Testis (tissue), 3 donors: ENCODE results near the gene SLC16A8. TPM values are rescaled to one million over a fixed set of nuclear protein-coding genes. Genes with fewer than 3 reads are reported as not detected.

Experiments used
- DNase-seq: peaks from one replicate; pipeline ENCODE4 v3.0.0-alpha.2; 2019
- H3K27ac ChIP-seq, 2 donors: fragments of 200-600 bp; sonication (generic); one replicate each; pipeline ENCODE4 v1.5.1; 2019
- H3K27me3 ChIP-seq: fragments of 200-600 bp; sonication (generic); one replicate; pipeline ENCODE4 v1.5.1; 2019
- H3K36me3 ChIP-seq: fragments of 200-600 bp; sonication (generic); one replicate; pipeline ENCODE4 v1.5.1; 2017; ENCODE audit warnings: low read depth; ENCODE audit errors: missing control alignments
- H3K4me1 ChIP-seq: fragments of 200-600 bp; sonication (generic); one replicate; pipeline ENCODE4 v1.5.1; 2019
- H3K4me3 ChIP-seq, 2 donors: fragments of 200-600 bp; sonication (generic); one replicate each; pipeline ENCODE4 v1.5.1; 2017 to 2019
- H3K9me3 ChIP-seq: fragments of 200-600 bp; sonication (generic); one replicate; pipeline ENCODE4 v1.5.1; 2017
- CTCF ChIP-seq, 3 experiments: fragments of 450-650 bp in 2 of 3; fragments of 200-600 bp in 1 of 3; sonication (generic) in 1 of 3; IDR thresholded peaks; one replicate each; pipeline ENCODE4 v1.5.1; 2016 to 2019; ENCODE audit warnings: antibody characterized with exemption in 3 of 3, mild to moderate bottlenecking in 2 of 3, moderate library complexity in 1 of 3
- POLR2A ChIP-seq: fragments of 450-650 bp; IDR thresholded peaks from one replicate; pipeline ENCODE4 v1.6.1; 2017; ENCODE audit warnings: antibody characterized with exemption, mild to moderate bottlenecking, moderate library complexity
- WGBS, 2 donors: methylation state at CpG; one replicate each; pipeline ENCODE4 v1.1.5; 2018; 5-methylcytosine and 5-hydroxymethylcytosine counted together
- intact Hi-C: fragments of 100-400 bp; cut with DNase I; formaldehyde crosslinking; loops from one replicate; pipeline ENCODE4 v1.15.1; 2023; ENCODE audit warnings: low total_unique reads
- polyA plus RNA-seq: library from polyadenylated mRNA; stranded (reverse); fragments of 350-450 nt; fragmentation: Illumina TruSeq; extraction: RNeasy Lipid Tissue Mini Kit (QIAGEN cat#74804); gene quantifications from one replicate; pipeline ENCODE4 v1.2.3, GENCODE V29; 2014; ENCODE audit warnings: low read depth, low replicate concordance; ENCODE audit not compliant: insufficient read depth
- total RNA-seq, 2 donors: library from RNA; depleted of rRNA; stranded (reverse); fragments of >200 nt; gene quantifications; one replicate each; pipeline ENCODE4 v1.2.3, GENCODE V29; 2016

SLC16A8 gene
- total and polyA plus RNA-seq, 3 donors from 2014 or later: 1.6 to 2.4 (median 2.0) TPM

- intact Hi-C loops: no loop called here
- Histone ChIP-seq H3K4me1 (peaks cover 26% of the 10 kb centered on the region), H3K9me3 (no peaks in the 10 kb centered on the region), H3K36me3 (no peaks in the 10 kb centered on the region), H3K27ac (no peak overlapping the region), H3K27me3 (no peaks in the 10 kb centered on the region), H3K4me3 (no peak overlapping the region)
- TF ChIP-seq CTCF (IDR thresholded peaks at IDR 0.05): no peak
- TF ChIP-seq POLR2A: no peak
- WGBS, 2 donors: 90 to 91% methylated on average over 12 of the region's 12 CpGs
- DNase-seq: no peak
Measured at GRCh38 chr22:38077096-38077495, 6.9 kb downstream of the SLC16A8 start.

- TF ChIP-seq CTCF (IDR thresholded peaks at IDR 0.05): no peak
- no peak for TF ChIP-seq POLR2A
- WGBS, 2 donors: 61 to 81% methylated on average over 13 of the region's 13 CpGs
- intact Hi-C loops: no loop called here
Measured at GRCh38 chr22:38075961-38076360, 8.0 kb downstream of the SLC16A8 start.

GRCh38 chr22:38075105-38075825, 8.7 kb downstream of the SLC16A8 start:
- TF ChIP-seq CTCF (IDR thresholded peaks at IDR 0.05) (no peak), POLR2A (no peak)
- peak overlapping the region in 1 of 2 donors; percentile 3 for H3K4me3 ChIP-seq
- H3K9me3 ChIP-seq: no peaks in the 10 kb centered on the region
- intact Hi-C loops: no loop called here
- no peaks in the 10 kb centered on the region for H3K36me3 ChIP-seq
- H3K27me3 ChIP-seq: no peaks in the 10 kb centered on the region
- peak overlapping the region; percentile 64 to 84 for H3K27ac ChIP-seq
- peaks cover 13% of the 10 kb centered on the region for H3K4me1 ChIP-seq
- peak; percentile 56 for DNase-seq
- WGBS, 2 donors: 47 to 54% methylated on average over 17 to 30 of the region's 32 CpGs

More at GRCh38 chr22:38075961-38076360, 8.0 kb downstream of the SLC16A8 start:
- Histone ChIP-seq H3K4me1 (peaks cover 18% of the 10 kb centered on the region), H3K36me3 (no peaks in the 10 kb centered on the region), H3K9me3 (no peaks in the 10 kb centered on the region), H3K27me3 (no peaks in the 10 kb centered on the region), H3K27ac (peak overlapping the region; percentile 64 to 84), H3K4me3 (no peak overlapping the region)
- DNase-seq: no peak

- Histone ChIP-seq H3K27me3 (no peaks in the 10 kb centered on the region), H3K4me3 (peak overlapping the region in 1 of 2 donors; percentile 3), H3K9me3 (no peaks in the 10 kb centered on the region), H3K4me1 (peaks cover 13% of the 10 kb centered on the region), H3K36me3 (no peaks in the 10 kb centered on the region), H3K27ac (peak overlapping the region; percentile 64 to 84)
- 24 to 54% methylated on average over 20 to 41 of the region's 47 CpGs for WGBS, 2 donors
- peak; percentile 79 for DNase-seq
- intact Hi-C loops: no loop called here
- TF ChIP-seq CTCF (IDR thresholded peaks at IDR 0.05): peak; percentile 7 to 59 (median 51)
- TF ChIP-seq POLR2A: no peak
Measured at GRCh38 chr22:38074181-38075104, 9.5 kb downstream of the SLC16A8 start.
